Astrocyte of the hippocampus (primary cell): Measurements from ENCODE around the gene ARSB.

Experiments
- DNase-seq: peaks from one replicate; pipeline ENCODE4 v3.0.0; 2011; ENCODE audit warnings: low read depth, low spot score

Gene ARSB

DNA sequence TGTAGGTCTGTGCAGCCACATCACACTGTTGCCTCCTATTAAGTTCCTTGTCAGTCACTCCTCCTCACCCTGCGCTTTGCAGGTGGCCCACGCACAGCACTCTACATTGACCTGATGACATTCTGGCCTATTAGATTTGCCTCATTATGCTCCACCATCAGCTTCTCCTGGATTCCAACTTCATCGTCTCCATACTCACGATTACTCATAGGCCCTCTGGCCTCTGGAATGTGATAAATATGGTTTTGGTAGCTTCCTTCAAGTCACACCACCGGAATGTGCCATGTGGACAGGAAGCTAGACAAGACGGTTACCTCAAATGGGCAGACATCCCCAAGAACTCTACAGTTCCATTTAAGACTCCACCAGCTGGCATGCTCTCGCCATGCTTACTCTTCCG, 178.6 kb downstream of the ARSB start:
- DNase-seq, result peak; percentile 51

DNA sequence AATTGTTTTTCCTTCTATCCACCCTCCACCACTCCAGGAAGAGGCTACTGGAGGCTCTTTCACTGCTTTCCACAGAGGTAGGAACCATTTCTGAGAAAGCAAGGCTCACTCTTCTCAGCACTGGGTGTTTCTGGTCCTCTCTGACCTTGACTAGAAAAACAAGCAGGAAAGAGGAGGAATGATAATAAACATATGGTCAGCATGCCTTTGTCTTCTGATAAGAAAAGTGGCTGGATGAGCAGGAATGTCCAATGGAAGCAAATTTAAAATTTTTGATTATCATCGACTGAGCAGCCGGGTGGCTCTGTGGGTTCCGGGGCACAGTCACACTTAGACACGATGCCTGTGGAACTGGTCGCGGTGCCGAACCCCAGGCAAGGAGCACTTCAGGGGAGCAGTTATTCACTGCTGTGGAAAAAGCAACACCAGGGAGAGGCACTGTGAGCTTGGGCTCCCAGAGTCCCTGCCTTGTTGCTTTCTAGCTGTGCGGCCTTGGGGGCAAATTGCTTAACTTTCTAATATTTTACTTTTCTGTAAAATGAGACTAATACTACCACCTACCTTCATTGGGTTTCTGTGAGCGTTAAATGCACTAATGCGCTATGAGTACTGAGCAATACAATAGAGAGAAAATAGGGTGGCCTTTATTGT, 179.5 kb downstream of the ARSB start:
- no peak for DNase-seq

DNA sequence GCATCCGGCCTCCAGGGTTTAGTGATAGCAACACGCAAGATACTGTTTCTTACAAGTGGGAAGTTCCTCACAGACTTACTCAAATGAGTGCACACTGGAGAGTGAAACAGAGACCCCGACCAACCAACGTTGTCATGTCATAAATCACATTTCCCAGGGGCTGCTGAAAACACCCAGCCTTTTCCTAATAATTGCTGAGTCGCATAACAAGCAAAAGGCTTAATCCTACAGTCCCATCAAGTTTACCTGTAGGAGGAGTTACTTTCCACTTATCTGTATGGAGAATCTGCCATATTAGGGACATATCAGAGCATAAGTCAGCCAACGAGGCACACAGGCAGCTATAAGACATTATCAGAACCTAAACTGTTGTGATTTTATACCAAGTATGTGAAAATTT, 180.1 kb downstream of the ARSB start:
- DNase-seq, result no peak

DNA sequence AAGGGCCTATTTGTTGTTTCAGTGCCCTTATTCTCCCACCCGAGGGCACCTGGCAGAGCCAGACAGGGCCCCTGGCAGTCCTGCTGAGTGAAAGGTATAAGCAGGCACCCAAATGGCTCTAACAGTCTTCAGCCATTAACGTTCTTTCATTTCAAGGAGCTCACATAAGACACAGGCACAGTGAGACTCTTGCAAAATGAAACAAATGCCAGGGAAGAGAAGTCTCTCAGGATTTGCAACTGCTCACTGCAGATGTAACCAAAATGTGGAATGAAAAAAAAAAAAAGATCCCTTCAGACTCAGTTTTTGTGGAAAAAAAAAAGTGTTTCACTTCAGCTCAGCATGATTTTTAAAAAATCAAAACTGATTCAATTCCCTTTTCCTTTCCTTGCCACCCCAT, 181.2 kb downstream of the ARSB start:
- no peak for DNase-seq

DNA sequence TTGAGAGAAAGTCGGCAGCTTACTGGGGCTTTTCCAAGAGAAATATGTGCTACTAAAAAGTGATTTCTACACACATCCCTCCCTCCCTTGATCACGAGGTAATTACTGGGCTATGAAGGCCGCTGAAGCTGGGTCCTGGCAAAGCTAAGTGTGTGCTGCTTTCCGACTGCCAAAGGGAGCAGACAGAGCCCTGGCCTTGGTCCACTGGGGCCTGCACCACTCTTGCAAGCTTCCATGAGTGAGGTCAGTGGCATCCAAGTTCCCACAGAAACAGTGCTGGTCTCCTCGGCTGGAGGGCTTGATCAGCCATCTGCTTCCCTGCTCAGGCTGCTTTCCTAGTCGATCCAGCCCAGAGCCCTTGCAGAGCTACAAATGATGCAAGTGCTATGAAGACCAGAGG, 181.8 kb downstream of the ARSB start:
- peak; percentile 34 for DNase-seq

DNA sequence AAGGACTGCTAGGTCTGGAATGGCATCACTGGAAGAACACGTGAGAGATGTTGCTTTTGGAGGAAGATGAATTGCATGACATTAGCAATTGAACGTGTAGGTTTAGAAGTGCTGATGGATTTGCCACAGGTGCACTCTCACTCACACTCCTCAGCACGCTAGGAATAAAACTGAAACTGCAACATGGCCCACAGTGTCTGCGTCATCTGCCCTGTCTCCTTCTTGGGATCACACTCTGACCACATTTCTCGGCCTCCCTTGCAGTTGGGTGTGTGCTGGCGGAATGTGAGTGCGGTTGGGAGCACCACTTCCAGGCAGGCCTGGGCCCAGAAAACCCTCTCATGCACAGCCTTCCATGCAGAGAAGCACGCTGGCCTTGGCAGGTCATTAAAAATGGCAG, 183.7 kb downstream of the ARSB start:
- DNase-seq, result no peak

DNA sequence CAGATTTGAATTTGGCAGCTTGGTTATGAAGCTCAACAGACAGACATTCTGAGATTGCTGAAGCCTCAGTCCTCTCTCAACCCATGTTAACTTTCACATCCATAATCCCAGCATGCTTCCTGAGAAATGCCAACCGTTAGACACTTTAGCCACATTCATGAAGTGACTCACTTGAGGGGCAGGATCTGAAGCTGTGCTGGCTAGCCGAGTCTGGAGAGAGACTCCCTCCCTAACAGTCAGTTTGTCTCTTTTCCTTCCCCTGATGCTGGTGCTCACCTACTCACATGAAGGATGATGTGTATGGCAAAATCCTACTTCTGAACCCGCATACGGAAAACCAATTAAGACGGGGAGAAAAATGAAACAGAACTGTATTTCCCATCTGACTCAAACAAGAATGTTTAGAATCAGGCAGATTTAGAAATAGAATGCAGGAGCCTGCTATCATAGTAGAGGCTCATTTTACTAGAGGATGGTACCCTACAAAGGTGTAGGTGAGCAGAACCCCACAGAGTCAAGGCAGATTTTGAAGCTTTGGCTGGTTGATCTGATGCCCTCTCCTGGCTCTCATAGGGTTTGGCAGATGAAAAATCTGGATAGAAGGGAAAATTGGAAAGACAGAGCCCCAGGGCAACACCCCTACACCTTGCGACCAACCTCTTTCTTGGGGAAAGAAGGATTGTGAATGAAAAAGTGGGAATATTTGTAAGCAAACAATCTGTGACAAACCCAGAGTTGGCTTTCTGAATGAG, 185.7 kb downstream of the ARSB start:
- DNase-seq, result peak; percentile 68

DNA sequence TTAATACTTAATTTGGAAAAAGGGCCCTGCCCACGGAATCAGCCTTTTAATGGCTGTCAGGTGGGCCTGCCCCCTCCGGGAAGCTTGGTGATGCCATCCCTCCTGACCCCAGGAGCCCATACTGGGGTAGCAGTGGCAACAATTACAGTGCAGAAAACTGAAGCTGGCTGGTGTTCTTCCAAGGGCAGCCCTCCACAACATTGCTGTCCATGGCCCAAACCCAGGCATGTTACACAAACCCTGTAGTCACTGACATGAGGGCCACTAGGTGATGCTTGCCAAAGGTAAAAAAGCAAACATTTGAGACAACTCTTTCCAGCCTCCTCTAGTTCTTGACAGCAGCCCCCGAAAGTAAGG, 186.5 kb downstream of the ARSB start:
- DNase-seq, result no peak

DNA sequence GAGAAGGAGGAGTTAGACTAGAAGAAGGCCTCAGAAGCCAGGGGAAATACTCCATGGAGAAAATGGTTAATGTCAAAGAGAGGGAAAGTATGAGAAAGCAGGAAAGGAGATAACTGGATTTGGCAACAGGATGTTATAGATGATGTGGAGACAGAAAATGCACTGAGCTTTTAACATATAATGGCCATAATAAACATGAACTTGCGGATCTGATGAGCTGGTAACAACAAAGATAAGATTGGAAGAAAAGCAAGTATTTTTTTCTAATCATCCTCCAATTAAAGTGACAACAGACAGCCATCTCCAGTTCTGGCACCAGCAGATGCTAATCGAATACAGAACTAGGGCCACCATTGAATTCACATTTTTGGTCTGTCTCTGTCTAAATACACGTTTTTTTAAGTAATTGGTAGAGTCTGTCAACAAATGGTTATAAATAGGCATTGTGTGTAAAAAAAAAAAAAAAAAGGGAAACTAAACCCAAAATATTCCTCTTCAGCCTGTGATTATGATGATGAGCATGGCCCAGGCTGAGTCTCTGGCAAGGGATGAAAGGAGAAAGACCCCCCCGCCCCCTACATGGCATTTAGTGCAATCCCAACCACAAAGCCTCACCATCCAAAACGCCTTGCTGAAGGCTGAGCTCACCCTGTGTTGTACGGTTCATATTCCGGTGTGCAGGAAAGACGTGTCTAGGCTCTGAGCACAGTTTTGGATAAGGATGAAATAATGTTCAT, 187.0 kb downstream of the ARSB start:
- DNase-seq, result peak; percentile 53

DNA sequence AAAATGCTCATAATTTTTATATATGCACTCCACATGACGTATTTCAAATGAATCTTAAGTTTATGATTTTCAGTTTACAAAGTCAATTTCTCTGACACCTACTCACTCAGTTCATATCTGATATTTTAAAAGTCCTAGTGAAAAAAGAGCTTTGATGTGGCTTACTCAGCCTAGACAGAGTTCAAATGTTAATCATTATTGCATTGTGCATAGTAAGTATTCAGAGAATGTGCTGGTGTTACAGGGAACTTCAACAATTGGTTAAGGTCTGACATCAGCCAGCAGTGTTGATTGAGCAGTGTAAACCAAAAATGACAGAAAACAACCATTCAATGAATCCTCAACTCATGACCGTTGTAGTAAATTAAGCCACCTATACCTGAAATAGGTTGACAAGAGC, 189.4 kb downstream of the ARSB start:
- DNase-seq, result peak; percentile 68

DNA sequence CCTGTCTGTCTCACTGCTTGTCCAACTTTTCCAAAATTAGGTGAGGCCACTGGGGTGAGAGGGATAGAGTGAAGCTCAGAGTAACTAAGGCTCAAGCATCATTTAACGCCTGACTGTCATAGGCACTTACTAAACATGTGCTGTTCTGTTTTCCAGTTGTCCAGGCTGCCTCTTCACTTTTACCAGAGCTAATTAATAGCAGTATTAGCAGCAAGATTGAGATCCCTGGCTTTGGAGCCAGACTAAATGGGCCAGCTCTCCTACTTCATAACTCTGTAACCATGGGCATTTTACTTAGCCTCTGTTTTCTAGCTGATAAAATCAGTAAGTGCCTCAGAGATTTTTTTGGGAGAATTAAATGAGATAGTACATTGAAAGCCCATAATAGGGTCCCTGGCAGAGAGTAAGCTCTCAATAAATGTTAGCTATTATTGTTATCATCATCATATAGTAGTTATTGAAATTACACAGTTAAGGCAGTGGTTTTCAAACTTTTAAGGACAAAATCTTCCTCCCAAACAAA, 190.4 kb downstream of the ARSB start:
- no peak for DNase-seq

DNA sequence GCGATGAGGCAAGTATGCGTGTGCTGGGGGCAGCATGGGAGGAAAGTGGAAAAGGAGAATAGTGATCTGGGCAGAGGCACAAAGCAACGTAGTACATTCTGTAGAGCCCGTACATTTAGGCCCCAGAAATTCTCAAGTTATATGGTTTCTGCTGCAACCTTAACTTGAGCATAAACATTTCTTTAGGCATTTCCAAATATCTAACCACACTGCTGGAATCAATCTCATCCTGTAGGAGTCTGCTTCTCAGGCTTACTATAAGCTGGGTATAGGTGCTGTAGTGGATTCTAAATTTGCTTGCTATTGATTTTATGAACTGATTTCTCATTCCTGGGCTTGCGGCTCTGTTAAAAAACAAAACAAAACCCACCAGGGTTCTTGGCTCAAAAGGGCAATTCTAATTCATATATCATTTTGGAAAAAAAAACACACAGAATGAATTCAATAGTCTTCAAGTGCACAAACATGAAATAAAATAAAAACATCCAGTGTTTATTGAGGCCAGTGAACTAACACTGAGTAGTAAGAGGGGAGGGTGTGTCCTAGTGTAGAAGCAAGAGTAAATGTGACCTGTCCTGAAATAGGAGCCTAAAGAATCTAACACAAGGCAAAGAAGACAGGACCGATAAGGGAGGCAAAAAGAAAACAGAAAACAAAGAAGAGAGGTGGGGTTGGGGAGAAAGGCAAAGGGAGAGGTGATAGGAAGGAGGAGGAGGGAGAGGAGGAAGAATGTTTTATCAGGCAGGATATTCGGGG, 191.0 kb downstream of the ARSB start:
- no peak for DNase-seq

DNA sequence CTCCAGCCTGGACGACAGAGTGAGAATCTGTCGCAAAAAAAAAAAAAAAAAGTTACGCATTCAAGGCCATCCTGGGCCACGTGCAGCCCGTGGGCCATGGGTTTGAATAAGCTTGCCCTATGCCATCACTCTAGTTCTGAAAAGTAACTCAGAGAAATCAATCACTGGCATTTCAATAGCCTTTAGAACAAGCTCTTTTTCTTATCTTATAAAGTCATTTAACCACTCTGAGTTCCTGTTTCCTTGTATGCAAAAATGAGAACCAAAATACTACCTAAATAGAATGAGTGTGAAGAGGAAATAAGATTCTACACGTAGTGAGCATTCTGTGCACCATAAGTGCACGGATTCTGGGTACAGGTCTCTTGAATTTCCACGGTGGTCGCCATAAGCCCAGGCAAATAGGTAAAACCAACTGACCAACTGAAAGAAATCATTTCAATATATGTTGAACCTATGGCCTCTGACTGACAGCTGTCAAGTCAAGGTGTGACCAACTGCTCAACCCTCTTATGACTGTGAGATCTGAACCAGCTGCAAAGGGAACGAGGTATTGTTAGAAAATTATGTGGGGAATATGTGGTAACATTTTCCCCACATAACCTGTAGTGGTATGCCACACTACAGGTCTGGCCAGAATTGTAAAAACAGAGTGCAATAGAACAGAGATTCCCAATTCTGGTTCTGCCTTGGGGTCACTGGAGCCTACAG, 192.6 kb downstream of the ARSB start:
- no peak for DNase-seq

DNA sequence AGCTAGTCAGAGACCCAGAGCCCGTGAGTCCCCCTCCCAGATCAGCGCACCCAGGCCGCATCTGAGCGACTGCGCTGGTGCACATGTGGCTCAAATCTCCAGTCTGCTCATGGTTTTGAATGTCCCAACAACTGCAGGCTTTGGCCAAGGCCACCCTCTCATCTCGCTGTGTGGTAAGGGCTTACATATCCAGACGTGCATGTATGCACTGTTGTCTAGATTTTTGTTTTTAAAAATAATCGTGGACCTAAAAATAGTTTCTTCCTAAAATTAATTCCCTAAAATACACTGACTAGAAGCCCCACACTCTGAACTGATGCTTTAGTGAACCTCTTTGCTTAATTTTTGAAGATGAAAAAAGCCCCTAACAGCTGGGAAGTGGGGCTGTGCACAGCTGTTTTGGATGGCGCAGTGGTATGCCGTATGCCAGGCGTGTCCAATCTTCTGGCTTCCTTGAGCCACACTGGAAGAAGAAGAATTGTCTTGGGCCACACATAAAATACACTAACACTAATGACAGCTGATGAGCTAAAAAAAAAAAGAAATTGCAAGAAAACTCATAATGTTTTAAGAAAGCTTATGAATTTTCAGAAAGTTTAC, 193.5 kb downstream of the ARSB start:
- no peak for DNase-seq

DNA sequence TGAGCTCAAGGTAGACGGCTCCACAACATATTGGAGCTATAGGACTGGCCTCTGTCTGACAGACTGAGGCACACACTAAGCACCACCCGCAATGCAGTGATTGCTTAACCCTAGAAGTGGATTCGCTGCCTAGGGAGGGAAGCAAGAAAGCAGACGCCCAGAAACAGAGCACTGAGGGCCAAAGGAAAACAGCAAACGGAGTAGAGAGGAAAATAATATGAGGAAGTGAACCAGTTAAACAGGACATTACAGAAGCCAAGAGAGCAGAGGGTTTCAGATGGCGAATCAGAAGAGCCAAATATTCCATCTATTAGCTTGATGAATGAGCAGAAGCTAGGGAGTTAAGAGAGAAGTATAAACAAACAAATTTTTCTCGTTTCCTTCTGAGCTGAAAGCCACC, 197.3 kb downstream of the ARSB start:
- DNase-seq, result no peak

DNA sequence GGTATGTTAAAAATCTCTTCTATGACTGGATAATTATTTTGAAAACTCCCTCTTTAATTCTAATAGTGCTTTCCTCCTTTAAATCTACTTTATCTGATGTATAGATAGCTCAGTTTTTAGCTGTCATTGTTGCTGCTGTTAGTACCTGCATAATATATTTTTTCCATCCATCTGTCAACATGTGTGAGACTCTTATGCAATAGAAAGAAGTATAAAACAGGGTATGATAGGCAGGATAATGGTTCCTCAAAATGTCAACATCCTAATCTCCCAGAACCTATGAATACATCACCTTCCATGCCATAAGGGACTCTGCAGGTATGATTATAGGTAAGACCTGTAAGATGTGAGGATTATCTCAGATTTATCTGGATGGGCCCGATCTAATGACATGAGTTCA, 199.7 kb downstream of the ARSB start:
- DNase-seq, result no peak

DNA sequence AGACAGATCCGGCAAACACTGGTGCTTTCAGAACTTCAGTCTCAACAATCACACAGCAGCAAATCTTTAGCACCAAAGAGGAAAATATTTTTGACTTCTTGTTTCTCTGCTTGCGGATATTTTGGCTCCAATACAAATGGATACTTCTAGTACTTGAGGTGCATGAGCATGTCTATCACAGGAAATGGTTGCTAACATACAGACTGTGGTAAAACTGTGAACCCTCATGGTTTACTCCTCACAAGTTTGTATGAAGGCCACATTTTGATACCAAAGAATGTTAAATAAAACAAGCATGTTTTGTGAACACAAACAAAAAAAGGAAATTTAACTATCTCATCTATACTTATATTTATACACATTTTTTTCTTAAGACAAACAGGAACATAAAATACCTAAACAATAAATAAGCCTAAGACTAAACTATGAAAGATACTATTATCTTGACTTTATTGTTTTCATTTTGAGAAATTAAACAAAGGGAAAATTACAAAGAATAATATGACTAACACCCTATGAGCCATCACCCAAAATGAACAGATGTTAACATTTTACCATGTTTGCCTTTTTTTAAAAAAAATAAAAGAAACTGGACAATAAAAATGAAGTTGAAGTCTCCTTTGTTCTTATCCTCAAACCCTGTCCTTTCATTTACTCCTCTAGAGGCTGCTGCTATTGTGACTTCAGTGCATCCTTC, 201.5 kb downstream of the ARSB start:
- DNase-seq, result no peak

DNA sequence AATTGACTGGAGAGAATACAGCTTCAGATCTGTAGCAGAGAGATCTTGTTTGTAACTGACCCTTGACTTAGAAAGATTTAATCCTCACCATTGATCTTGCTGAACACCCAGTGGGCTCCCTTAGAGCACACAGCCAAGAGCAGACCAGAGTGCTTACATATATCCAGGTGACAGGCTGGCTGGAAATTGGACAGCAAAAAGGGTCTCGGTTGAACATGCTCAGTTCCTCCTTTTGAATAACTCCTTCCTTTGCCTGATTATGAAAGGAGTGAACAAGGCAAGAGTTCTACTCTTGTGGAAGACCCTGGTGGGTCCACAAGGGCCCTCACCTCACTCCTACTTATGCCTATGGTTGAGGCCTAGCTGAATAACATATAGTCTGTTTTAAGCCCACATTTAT, 202.4 kb downstream of the ARSB start:
- DNase-seq, result no peak

DNA sequence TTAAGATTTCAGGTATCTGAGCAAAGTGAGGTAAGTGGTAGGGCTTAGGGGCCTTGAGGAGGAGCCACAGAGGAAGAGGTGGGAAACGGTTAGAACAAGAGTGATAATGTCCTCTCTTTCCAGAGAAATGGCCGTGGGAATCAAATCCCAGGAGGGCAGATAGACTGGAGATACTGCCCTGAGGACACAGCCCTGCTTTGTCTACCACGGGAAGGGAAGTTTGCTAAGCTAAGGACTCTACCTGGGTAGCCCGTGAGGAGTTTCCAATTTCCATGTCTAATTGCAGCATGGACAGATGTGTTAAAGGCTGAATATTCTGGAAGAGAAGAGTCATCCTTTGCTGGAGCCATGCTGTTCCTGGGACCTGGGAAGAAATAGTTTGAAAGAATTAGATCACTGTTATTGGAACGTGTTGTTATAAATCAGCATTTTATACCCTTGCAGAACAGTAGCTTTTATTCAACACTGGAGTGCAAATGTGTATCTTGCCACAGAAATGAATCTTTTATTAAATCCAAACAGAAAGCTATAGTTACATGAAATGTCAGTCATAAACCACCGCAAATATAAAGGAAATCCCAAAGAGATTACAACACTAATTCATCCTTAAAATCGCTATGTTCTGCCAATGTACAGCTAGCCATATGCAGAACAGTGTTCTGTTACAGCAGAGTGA, 203.4 kb downstream of the ARSB start:
- DNase-seq, result no peak
